H1 (cell line): ENCODE measurements around the gene SIGLEC7. TPM values are rescaled to one million over a fixed set of nuclear protein-coding genes. Genes with fewer than 3 reads are reported as not detected.

Source experiments
- SP2 ChIP-seq: IDR thresholded peaks from 2 replicates; pipeline ENCODE4 v1.6.1; 2012; ENCODE audit warnings: mild to moderate bottlenecking, low read length, inconsistent platforms
- polyA plus RNA-seq, 7 experiments: library from polyadenylated mRNA; depleted of rRNA in 3 of 7; stranded (reverse) in 5 of 7; unstranded in 2 of 7; fragments of >200 nt in 5 of 7; fragments of 200-250 nt in 2 of 7; gene quantifications; 1 replicate in 5 of 7; 2 replicates in 1 of 7; 4 replicates in 1 of 7; pipeline versions ENCODE4 v1.2.1 to v1.2.3, GENCODE V29; 2011 to 2013; ENCODE audit warnings: missing spikeins in 2 of 7, mixed read lengths in 2 of 7
- total RNA-seq: library from RNA; stranded (reverse); fragmentation: NEBNext Ultra II Directional; extraction: Animal tissue kit (Norgen Biotek cat#: 25700); gene quantifications from 2 replicates; pipeline ENCODE4 v1.2.1, GENCODE V29; 2021
- TF ChIP-seq, protein P1 (sequence below), 3 experiments: IDR thresholded peaks; 1 replicate in 2 of 3; 2 replicates in 1 of 3; pipeline versions ENCODE4 v1.5.1 to v1.6.1; 2011; ENCODE audit warnings: low read length in 3 of 3, mild to moderate bottlenecking in 3 of 3, inconsistent platforms in 2 of 3, low read depth in 1 of 3, moderate library complexity in 1 of 3; ENCODE audit not compliant: insufficient read depth in 1 of 3; ENCODE audit errors: control extremely low read depth in 1 of 3

SIGLEC7 gene
- total and polyA plus RNA-seq, 2 of the 8 experiments (the other 6 are each of a cell fraction or from before 2014, with no cell fraction given) = not detected

DNA sequence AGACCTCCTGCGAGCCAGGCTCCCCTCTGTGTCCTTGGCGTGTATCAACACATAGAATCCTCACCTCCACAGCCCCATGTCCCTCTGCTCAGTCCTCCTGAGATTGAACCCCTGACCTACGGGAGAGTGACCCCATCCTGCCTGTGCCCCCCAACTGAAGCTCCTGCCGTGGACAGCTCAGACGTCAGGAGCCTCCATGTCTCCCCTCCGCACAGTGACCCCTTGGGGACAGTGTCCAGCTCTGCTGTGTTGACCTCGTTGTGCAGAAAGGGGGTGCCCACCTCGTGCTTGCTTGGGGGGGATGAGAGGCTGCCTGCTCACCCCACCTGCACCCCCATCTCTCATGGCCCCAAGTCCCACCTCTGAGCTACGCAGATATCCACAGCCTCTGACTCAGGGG lies 17.9 kb upstream of the SIGLEC7 start (continued):
- TF ChIP-seq, protein P1, sequence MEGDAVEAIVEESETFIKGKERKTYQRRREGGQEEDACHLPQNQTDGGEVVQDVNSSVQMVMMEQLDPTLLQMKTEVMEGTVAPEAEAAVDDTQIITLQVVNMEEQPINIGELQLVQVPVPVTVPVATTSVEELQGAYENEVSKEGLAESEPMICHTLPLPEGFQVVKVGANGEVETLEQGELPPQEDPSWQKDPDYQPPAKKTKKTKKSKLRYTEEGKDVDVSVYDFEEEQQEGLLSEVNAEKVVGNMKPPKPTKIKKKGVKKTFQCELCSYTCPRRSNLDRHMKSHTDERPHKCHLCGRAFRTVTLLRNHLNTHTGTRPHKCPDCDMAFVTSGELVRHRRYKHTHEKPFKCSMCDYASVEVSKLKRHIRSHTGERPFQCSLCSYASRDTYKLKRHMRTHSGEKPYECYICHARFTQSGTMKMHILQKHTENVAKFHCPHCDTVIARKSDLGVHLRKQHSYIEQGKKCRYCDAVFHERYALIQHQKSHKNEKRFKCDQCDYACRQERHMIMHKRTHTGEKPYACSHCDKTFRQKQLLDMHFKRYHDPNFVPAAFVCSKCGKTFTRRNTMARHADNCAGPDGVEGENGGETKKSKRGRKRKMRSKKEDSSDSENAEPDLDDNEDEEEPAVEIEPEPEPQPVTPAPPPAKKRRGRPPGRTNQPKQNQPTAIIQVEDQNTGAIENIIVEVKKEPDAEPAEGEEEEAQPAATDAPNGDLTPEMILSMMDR (IDR thresholded peaks at IDR 0.05; ENCODE audit: control extremely low read depth in 1 of 3, insufficient read depth in 1 of 3, low read depth in 1 of 3, low read length in 3 of 3) = no peak
- TF ChIP-seq SP2 = no peak
- TF ChIP-seq, all 59 proteins: peak for 0
